Lower leg skin (tissue), 3 donors: ENCODE measurements around the gene ARFGAP3.

ENCODE experiments used
- POLR2A ChIP-seq, 2 donors: fragments of 450-650 bp; IDR thresholded peaks; one replicate each; pipeline ENCODE4 v1.6.1; 2016 to 2017; ENCODE audit warnings: antibody characterized with exemption in 2 of 2, mild to moderate bottlenecking in 1 of 2, moderate library complexity in 1 of 2
- TF ChIP-seq, protein P1 (sequence below), 3 donors: fragments of 450-650 bp; IDR thresholded peaks; one replicate each; pipeline ENCODE4 v1.5.1; 2016; ENCODE audit warnings: antibody characterized with exemption in 3 of 3, mild to moderate bottlenecking in 3 of 3, moderate library complexity in 2 of 3

DNA sequence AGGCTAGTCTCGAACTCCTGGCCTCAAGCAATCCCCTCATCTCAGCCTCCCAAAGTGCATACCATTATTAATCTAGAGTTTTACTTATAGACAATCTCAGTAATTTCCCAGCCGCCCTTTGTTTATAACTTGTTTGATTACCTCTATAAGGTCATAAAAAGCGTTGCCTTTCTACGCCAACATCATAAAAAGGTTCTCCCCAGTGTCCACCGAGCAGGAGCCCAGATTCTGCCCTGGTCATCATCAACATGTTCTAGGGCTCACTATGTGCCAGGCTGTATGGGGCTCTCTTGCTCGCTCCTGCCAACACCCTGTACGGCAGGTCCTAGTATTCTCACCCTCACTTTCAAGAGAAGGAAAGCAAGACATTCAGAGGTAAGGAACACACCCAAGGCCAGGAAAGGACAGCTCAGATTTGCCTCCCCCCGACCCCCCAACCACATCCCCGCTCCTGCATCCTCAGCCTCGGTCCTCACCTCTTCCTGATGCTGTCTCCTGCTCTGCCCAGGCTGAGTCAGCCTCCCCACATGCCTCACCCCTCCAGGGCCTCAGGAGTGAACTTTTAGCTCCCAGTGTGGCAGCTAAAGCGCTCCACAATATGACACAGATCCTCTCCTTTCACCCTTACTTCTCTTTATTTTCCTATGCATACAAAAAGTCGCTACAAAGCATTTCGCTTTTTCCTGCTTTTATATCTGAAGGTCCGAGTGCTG, 14.3 kb downstream of the ARFGAP3 start:
- TF ChIP-seq POLR2A (IDR thresholded peaks at IDR 0.05), result no peak
- TF ChIP-seq, protein P1, sequence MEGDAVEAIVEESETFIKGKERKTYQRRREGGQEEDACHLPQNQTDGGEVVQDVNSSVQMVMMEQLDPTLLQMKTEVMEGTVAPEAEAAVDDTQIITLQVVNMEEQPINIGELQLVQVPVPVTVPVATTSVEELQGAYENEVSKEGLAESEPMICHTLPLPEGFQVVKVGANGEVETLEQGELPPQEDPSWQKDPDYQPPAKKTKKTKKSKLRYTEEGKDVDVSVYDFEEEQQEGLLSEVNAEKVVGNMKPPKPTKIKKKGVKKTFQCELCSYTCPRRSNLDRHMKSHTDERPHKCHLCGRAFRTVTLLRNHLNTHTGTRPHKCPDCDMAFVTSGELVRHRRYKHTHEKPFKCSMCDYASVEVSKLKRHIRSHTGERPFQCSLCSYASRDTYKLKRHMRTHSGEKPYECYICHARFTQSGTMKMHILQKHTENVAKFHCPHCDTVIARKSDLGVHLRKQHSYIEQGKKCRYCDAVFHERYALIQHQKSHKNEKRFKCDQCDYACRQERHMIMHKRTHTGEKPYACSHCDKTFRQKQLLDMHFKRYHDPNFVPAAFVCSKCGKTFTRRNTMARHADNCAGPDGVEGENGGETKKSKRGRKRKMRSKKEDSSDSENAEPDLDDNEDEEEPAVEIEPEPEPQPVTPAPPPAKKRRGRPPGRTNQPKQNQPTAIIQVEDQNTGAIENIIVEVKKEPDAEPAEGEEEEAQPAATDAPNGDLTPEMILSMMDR (IDR thresholded peaks at IDR 0.05), result no peak
